ENCODE results near the gene TM2D1. TPM values are rescaled to one million over a fixed set of nuclear protein-coding genes. Genes with fewer than 3 reads are reported as not detected.

TM2D1 gene
- total RNA-seq, 2 experiments from 2014 or later = 29.7 to 34.3 TPM

DNA sequence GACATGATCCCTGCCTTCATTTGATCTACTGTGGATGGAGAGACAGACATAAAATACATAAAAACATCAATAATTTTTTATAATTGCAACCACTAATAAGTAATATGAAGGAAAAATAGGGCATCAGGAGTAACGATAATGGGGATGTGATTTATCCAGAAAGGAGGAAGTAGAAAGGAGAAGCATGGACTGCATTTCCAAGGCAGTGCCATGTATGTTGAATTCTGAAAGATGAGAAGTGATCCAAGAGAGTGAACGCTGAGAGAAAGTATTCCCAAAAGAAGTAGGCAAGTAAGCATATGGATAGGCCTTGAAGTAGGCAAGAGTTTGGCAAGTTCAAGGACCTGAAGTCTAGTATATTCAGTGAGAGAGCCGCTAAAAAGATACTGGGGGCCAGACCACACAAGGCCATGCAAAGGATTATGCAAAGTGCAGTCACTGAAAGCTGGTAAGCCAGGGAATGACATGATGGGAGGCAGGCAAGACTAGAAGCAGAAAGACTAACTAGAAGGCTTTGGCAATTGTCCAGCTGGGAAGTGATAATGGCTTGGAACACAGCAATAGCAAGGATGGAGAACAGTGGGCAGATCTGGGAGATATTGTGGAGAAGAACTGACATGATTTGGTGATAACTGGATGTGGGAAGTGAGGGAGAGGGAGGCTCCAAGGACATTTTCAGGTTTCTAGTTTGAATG lies 85.9 kb downstream of the TM2D1 start:
- POLR2A ChIA-PET = no interaction called here
- Mint-ChIP-seq H3K9me3 (no peaks in the 10 kb centered on the region), H3K4me3 (no peak overlapping the region), H3K27ac (no peak overlapping the region), H3K36me3 (no peaks in the 10 kb centered on the region), H3K27me3 (no peaks in the 10 kb centered on the region), H3K4me1 (ENCODE audit: low read depth) (peaks cover 9% of the 10 kb centered on the region)
- intact Hi-C loops (cut with micrococcal nuclease) = no loop called here
- CTCF ChIA-PET = no interaction called here
- DNase-seq = no peak

- intact Hi-C loops (cut with micrococcal nuclease) = no loop called here
- Mint-ChIP-seq H3K27me3 (no peaks in the 10 kb centered on the region), H3K36me3 (no peaks in the 10 kb centered on the region), H3K4me3 (no peak overlapping the region), H3K9me3 (no peaks in the 10 kb centered on the region), H3K27ac (no peak overlapping the region), H3K4me1 (ENCODE audit: low read depth) (peaks cover 9% of the 10 kb centered on the region)
- CTCF ChIA-PET = no interaction called here
- POLR2A ChIA-PET = no interaction called here
- no peak for DNase-seq
These were observed 86.6 kb downstream of the TM2D1 start for GRCh38 chr1:61638296-61638695.

DNA sequence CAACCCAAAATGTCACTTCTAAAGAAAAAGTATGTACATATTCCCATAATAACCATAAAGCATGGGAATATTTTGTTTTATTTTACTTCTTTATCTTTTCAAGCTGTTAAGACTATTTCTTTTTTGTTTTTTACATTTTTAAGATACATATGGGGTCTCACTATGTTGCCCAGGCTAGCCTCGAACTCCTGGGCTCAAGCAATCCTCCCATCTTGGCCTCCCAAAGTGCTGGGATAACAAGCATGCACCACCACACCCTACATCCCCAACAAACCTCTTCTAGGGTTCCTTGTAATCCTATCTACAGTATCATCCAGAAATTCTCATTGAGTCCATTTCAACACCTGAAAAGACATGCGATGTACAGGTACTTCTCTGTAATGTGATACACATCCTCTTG lies 87.5 kb downstream of the TM2D1 start:
- Mint-ChIP-seq H3K27me3 (no peaks in the 10 kb centered on the region), H3K36me3 (no peaks in the 10 kb centered on the region), H3K9me3 (no peaks in the 10 kb centered on the region), H3K27ac (no peak overlapping the region), H3K4me3 (no peak overlapping the region), H3K4me1 (ENCODE audit: low read depth) (peaks cover 9% of the 10 kb centered on the region)
- POLR2A ChIA-PET = no interaction called here
- CTCF ChIA-PET = interaction anchor here (0.6 kb wide), 1 partner anchor 90 kb away, joined by 5 read pairs; no protein-coding TSS in a partner anchor
- DNase-seq = no peak
- intact Hi-C loops (cut with micrococcal nuclease) = no loop called here

DNA sequence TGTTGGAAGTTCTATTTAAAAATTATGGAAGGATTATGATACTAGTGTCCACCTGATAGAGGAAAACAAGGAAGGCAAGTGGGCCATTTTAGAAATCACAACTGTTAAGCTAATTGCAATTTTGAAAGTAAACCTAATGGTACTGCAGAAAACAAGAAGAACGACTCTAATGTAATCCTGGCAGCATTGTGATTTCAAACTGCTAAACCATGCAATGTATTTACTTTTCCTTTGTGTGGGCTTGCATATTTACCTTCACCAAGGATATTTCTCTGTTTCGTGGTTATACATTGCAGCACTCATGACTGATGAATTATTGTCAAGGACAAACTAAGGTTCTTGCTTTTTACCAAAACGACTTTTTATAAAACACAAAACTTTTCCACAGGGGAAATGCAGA lies 88.1 kb downstream of the TM2D1 start:
- Mint-ChIP-seq H3K27me3 (no peaks in the 10 kb centered on the region), H3K4me1 (ENCODE audit: low read depth) (peaks cover 8% of the 10 kb centered on the region), H3K4me3 (no peak overlapping the region), H3K9me3 (no peaks in the 10 kb centered on the region), H3K36me3 (no peaks in the 10 kb centered on the region), H3K27ac (no peak overlapping the region)
- CTCF ChIA-PET = no interaction called here
- DNase-seq = no peak
- POLR2A ChIA-PET = no interaction called here
- intact Hi-C loops (cut with micrococcal nuclease) = no loop called here

- Mint-ChIP-seq H3K4me1 (ENCODE audit: low read depth) (peaks cover 4% of the 10 kb centered on the region), H3K36me3 (no peaks in the 10 kb centered on the region), H3K27ac (no peak overlapping the region), H3K27me3 (no peaks in the 10 kb centered on the region), H3K4me3 (no peak overlapping the region), H3K9me3 (no peaks in the 10 kb centered on the region)
- intact Hi-C loops (cut with micrococcal nuclease) = no loop called here
- DNase-seq = no peak
- CTCF ChIA-PET = no interaction called here
- POLR2A ChIA-PET = no interaction called here
These were observed 88.6 kb downstream of the TM2D1 start for GRCh38 chr1:61636376-61636775.

DNA sequence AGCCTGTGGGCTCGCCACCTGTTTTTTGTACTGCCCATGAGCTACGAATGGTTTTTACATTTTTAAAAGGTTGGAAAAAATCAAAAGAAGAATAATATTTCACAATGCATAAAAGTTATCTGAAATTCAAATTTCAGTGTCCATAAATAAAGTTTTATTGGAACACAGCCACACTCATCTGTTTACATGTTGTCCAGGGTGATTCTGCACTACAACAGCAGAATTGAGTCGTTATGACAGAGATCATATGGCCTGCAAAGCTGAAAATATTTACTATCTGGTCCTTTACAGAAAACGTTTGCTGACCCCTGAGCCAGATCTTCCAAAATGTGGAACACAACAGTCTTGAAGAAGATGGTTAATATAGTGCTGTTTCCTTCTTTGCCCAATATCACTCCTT lies 89.4 kb downstream of the TM2D1 start:
- POLR2A ChIA-PET = no interaction called here
- H3K9me3 Mint-ChIP-seq = no peaks in the 10 kb centered on the region
- H3K4me1 Mint-ChIP-seq (ENCODE audit: low read depth) = no peaks in the 10 kb centered on the region
- no peaks in the 10 kb centered on the region for H3K36me3 Mint-ChIP-seq
- DNase-seq = no peak
- H3K27me3 Mint-ChIP-seq = no peaks in the 10 kb centered on the region
- no peak overlapping the region for H3K27ac Mint-ChIP-seq
- intact Hi-C loops (cut with micrococcal nuclease) = no loop called here
- CTCF ChIA-PET = interaction anchor here (0.9 kb wide), 1 partner anchor 47 kb away, joined by 3 read pairs; no protein-coding TSS in a partner anchor
- H3K4me3 Mint-ChIP-seq = no peak overlapping the region

DNA sequence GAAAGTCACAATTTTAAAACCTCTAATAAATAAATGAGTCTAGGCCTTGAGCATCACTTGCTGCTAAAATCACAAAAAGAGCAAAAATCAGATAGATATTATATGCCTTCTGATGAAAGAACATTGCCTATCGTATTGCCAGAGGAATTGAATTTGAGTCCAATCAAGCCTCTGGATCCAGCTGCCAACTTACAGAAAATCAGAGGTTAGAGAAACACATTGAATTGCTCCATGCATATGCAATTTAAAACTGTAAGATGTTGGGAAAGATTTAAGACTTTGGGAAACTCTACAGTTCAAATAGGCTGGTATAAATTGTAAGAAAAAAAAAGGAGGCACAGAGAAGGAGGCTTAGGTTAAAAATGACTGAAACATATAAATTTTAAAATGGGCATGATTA lies 93.5 kb downstream of the TM2D1 start:
- Mint-ChIP-seq H3K4me1 (ENCODE audit: low read depth) (no peaks in the 10 kb centered on the region), H3K27me3 (peaks cover 3% of the 10 kb centered on the region), H3K27ac (no peak overlapping the region), H3K4me3 (no peak overlapping the region), H3K9me3 (no peaks in the 10 kb centered on the region), H3K36me3 (no peaks in the 10 kb centered on the region)
- ChIA-PET CTCF (interaction anchor here (1.7 to 2.2 kb wide), 2 partner anchors 11 to 43 kb away, joined by 5 to 8 read pairs; no protein-coding TSS in a partner anchor), POLR2A (no interaction called here)
- no peak for DNase-seq
- intact Hi-C loops (cut with micrococcal nuclease) = no loop called here

Other genes starting within 250 kb of the TM2D1 start
- gene PATJ, start 17.3 kb upstream of the TM2D1 start, total RNA-seq = 10 to 100 TPM; 13.9 to 16.0 TPM

All from activated CD4-positive, alpha-beta memory T cell treated with anti-CD3 and anti-CD28 coated beads for 36 hours (primary cell).